Measurements from ENCODE around the gene SNX8. TPM values are rescaled to one million over a fixed set of nuclear protein-coding genes. Genes with fewer than 3 reads are reported as not detected.

Gene SNX8
- total and polyA plus RNA-seq, 2 of the 8 experiments (the other 6 are each of a cell fraction or from before 2014, with no cell fraction given): 46.2 to 70.8 TPM

DNA sequence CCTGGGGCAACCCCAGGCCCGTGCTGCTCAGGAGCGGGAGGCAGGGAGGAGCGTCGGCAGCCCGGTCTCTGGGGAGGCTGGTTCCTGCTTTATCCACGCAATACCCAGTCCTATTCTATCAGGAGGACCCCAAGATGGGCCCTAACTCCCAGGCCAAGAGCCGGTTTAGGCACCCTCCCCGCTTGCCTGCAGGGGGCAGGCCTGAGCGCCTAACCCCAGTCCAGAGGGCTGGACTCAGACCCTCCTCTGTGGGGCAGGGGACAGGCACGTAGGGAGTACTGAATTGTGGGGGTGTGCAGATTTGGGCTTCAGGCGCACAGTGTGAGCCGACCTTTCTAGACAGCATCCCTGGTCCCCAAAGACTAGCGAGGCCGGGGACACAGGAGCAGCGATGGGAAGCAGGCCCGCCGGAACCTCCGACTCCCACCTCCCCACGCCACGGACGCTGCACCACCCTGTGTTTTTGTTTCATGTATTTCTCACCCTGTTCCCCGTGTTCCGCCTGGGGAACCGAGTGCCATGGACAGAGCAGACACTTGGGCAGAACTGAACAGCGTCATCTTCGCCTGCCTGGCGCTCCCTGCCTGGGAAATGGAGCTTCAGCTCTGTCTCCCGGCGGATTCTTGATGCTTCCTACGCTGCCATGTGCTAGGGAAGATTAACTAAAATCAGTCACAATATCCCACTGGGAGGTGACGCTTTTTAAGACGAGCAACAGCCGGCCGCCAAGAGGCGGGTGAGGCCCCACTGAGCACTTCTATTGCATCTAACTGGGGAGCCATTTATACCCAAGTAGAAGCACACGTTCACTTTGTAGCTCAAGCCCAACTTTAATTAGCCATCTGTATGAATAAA is 66.9 kb downstream of the SNX8 start:
- 0 out of 2 replicates have a peak, but pooled peaks cover 2% of the 10 kb centered on the region for H3K79me1 ChIP-seq (ENCODE audit: low read depth, low read length)
- H4K5ac ChIP-seq (ENCODE audit: insufficient read length, low read depth, low read length): no peak overlapping the region
- FAIRE-seq: no peak
- no peak overlapping the region for H2AFZ ChIP-seq (ENCODE audit: low read length)
- H3K36me3 ChIP-seq (ENCODE audit: control insufficient read depth in 2 of 4, insufficient read depth in 4 of 4, low read length in 3 of 4): no peaks in the 10 kb centered on the region; a peak in 3 of 8 replicates
- H2BK20ac ChIP-seq (ENCODE audit: low read length): no peak overlapping the region
- H4K91ac ChIP-seq (replicated peaks; ENCODE audit: insufficient read length, low read length): no peak overlapping the region
- no peaks in the 10 kb centered on the region for H3K23me2 ChIP-seq (ENCODE audit: low read depth, low read length)
- no peaks in the 10 kb centered on the region for H3K9me3 ChIP-seq (ENCODE audit: insufficient read depth in 2 of 2, low read depth in 1 of 2, low read length in 1 of 2)
- no peak overlapping the region for H2BK5ac ChIP-seq (ENCODE audit: low read depth, low read length)
- no peak overlapping the region for H3K9ac ChIP-seq (replicated peaks in 1 of 4; ENCODE audit: extremely low read depth in 1 of 4, low read depth in 3 of 4, low read length in 3 of 4)
- POLR2A ChIA-PET (ENCODE audit: partially characterized antibody): interaction anchor here (1.0 to 2.5 kb wide), 8 partner anchors 9 to 107 kb away, joined by 3 to 13 read pairs (median 4); partner anchors contain the start of genes EIF3B and SNX8
- no peak overlapping the region for H2BK15ac ChIP-seq (ENCODE audit: low read length)
- peaks cover 0 to 4% of the 10 kb centered on the region in 2 experiments for H4K20me1 ChIP-seq (replicated peaks in 1 of 2; ENCODE audit: control insufficient read depth in 1 of 2, insufficient read depth in 2 of 2, low read length in 2 of 2)
- no peak overlapping the region for H3K27ac ChIP-seq (ENCODE audit: low read depth, low read length)
- WGBS, 2 experiments (ENCODE audit: extremely low coverage in 1 of 2, insufficient coverage in 1 of 2, insufficient read length in 1 of 2, insufficient replicate concordance in 2 of 2, low coverage in 1 of 2, low lambda C conversion rate in 2 of 2, missing lambda C conversion rate in 1 of 2): 77% methylated on average over 35 of the region's 36 CpGs; no CpG with 5 or more reads in 1 of the 2 experiments
- H3K4me1 ChIP-seq (replicated peaks in 1 of 4; ENCODE audit: control insufficient read depth in 3 of 4, insufficient read depth in 4 of 4, low read length in 3 of 4): peaks cover 0 to 16% (median 5%) of the 10 kb centered on the region in 4 experiments; a peak in 6 of 7 replicates
- H4K8ac ChIP-seq (ENCODE audit: extremely low read depth, insufficient read depth, low read length): peak overlapping the region; percentile 42; the same call in 1 of the 2 replicates
- H3K4me3 ChIP-seq (ENCODE audit: extremely low read depth in 1 of 4, insufficient read depth in 2 of 4, low read depth in 3 of 4, low read length in 4 of 4): no peak overlapping the region
- H2BK12ac ChIP-seq (ENCODE audit: low read depth, low read length): 0 out of 2 replicates have a peak overlapping the region, but pooled peaks have one; percentile 20
- DNase-seq (ENCODE audit: low read depth in 1 of 2, low spot score in 2 of 2): peak in 1 of 2 experiments; percentile 92
- no peak overlapping the region for H3K4ac ChIP-seq (replicated peaks; ENCODE audit: insufficient read length, low read depth, low read length)
- no peak overlapping the region for H3K14ac ChIP-seq (ENCODE audit: insufficient read length)
- H2AK5ac ChIP-seq (ENCODE audit: low read depth, low read length): no peak overlapping the region
- no peak overlapping the region for H2BK120ac ChIP-seq (replicated peaks; ENCODE audit: low read depth, low read length)
- peaks cover 0 to 8% of the 10 kb centered on the region in 2 experiments; a peak in 1 of 4 replicates for H3K79me2 ChIP-seq (ENCODE audit: control insufficient read depth in 1 of 2, insufficient read depth in 2 of 2, low read length in 2 of 2)
- CTCF ChIA-PET (ENCODE audit: partially characterized antibody): interaction anchor here (0.6 to 3.8 kb wide), 21 partner anchors 10 to 114 kb away, joined by 3 to 38 read pairs (median 4); no protein-coding TSS in a partner anchor
- H3K23ac ChIP-seq (ENCODE audit: insufficient read length): no peak overlapping the region
- H3K4me2 ChIP-seq (ENCODE audit: insufficient read depth in 1 of 2, low read depth in 2 of 2, low read length in 2 of 2): 0 out of 4 replicates have a peak overlapping the region, but pooled peaks of 1 of the 2 experiments have one; percentile 14
- H3K27me3 ChIP-seq (replicated peaks in 1 of 4; ENCODE audit: control insufficient read depth in 3 of 4, extremely low read depth in 1 of 4, insufficient read depth in 3 of 4, low read length in 3 of 4): no peaks in the 10 kb centered on the region; a peak in 1 of 7 replicates
- H3K18ac ChIP-seq (ENCODE audit: extremely low read depth, low read length): no peak overlapping the region
- H3K56ac ChIP-seq (replicated peaks; ENCODE audit: insufficient read length, low read depth, low read length): no peak overlapping the region
- TF ChIP-seq BCL11A (IDR thresholded peaks at IDR 0.05; ENCODE audit: low read depth in 2 of 2, low read length in 2 of 2) (no peak), POLR2A (IDR thresholded peaks at IDR 0.05; ENCODE audit: control extremely low read depth in 1 of 2, low read depth in 2 of 2, low read length in 2 of 2) (peak in 1 of 2 experiments; percentile 49; a peak in 1 of 3 replicates), SP1 (IDR thresholded peaks at IDR 0.05; ENCODE audit: low read depth, low read length) (no peak), RNF2 (IDR thresholded peaks at IDR 0.05; ENCODE audit: borderline replicate concordance, low read depth, low read length, missing control alignments, poor library complexity, severe bottlenecking) (no peak), FOSL1 (IDR thresholded peaks at IDR 0.05; ENCODE audit: insufficient read depth, low read depth, low read length) (no peak), GABPA (IDR thresholded peaks at IDR 0.05; ENCODE audit: borderline replicate concordance, insufficient read depth, low read length) (peak; percentile 31; the same call in 1 of the 2 replicates)
- TF ChIP-seq, protein P1, sequence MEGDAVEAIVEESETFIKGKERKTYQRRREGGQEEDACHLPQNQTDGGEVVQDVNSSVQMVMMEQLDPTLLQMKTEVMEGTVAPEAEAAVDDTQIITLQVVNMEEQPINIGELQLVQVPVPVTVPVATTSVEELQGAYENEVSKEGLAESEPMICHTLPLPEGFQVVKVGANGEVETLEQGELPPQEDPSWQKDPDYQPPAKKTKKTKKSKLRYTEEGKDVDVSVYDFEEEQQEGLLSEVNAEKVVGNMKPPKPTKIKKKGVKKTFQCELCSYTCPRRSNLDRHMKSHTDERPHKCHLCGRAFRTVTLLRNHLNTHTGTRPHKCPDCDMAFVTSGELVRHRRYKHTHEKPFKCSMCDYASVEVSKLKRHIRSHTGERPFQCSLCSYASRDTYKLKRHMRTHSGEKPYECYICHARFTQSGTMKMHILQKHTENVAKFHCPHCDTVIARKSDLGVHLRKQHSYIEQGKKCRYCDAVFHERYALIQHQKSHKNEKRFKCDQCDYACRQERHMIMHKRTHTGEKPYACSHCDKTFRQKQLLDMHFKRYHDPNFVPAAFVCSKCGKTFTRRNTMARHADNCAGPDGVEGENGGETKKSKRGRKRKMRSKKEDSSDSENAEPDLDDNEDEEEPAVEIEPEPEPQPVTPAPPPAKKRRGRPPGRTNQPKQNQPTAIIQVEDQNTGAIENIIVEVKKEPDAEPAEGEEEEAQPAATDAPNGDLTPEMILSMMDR (IDR thresholded peaks at IDR 0.05; ENCODE audit: control extremely low read depth in 1 of 3, insufficient read depth in 1 of 3, low read depth in 1 of 3, low read length in 3 of 3): peak in 2 of 3 experiments; percentile 88 to 90; a peak in 3 of 4 replicates
